ENCODE results near the gene JARID2. TPM values are rescaled to one million over a fixed set of nuclear protein-coding genes. Genes with fewer than 3 reads are reported as not detected.

JARID2 gene
- total RNA-seq, 8 experiments from 2014 or later: 11.8 to 39.9 (median 30.7) TPM

DNA sequence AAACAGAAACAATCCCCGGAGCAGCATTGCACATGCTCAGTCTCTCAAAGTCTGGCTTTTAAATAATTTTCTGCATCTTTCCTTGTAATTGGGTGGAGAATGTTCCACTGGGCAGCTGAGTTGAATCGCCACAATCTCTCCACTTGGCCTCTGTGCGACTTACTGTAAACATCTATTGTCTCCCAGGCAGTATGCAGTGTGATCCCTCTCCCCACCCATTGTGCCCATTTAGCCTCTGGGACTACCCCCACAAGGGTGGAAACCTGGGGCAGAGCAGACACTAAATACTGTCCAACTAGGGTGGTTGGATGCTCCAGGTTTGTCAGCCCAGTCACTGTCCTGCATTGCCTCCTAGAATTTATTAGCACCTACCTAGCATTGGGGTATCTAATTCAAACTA, 96.2 kb downstream of the JARID2 start:
- ATAC-seq (replicated peaks in 6 of 8): no peak
- in situ Hi-C loops (cut with MboI; ENCODE audit: low pct_unique_long_range_greater_than_20kb in 2 of 9, low sequenced_read_pairs in 9 of 9, unreplicated experiment in 9 of 9): no loop called here
- peaks cover 3 to 7% of the 10 kb centered on the region in 2 donors for H3K4me1 ChIP-seq (replicated peaks in 1 of 2)
- no peak overlapping the region for H3K4me3 ChIP-seq
- 31 to 100% (median 85%) methylated on average over 2 to 3 of the region's 3 CpGs; no CpG with 5 or more reads in 1 of the 10 experiments for WGBS, 10 experiments
- H3K27ac ChIP-seq: no peak overlapping the region

DNA sequence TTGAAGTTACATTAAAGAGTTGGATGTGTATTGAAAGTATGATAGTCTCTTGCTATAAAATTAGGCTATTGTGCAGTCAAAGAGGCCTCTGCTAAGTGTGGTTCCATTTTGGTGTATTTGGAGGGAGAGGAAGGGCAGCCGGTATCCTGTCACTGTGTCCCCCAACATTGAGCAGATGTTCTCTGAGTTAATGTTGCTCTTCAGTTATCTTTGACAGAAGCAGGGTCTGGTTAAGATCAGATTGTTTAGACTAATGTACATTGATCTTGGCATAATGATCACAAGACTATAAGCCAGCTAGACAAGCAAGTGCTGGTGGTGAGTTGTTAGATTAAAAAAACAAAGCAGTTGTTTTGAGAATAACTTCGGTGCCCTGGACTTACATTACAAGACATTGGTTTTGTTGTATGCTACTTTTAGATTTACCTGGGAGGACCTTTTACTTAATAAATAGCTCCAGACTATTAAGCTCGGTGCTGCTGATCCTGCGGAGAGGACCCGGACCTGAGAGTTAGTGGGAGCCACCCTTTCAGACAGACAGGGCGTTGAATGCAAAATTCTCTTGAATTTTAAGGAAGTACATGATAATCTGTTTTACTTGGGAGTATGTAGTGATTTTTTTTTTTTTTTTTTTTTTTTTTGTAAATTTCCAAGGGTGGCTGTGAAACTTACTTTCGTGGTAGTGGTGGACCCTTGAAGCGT, 97.8 kb downstream of the JARID2 start:
- peaks cover 3 to 6% of the 10 kb centered on the region in 2 donors for H3K4me1 ChIP-seq (replicated peaks in 1 of 2)
- ATAC-seq (replicated peaks in 6 of 8): no peak
- H3K4me3 ChIP-seq: no peak overlapping the region
- in situ Hi-C loops (cut with MboI; ENCODE audit: low pct_unique_long_range_greater_than_20kb in 2 of 9, low sequenced_read_pairs in 9 of 9, unreplicated experiment in 9 of 9): no loop called here
- H3K27ac ChIP-seq: no peak overlapping the region
- 90 to 100% (median 95%) methylated on average over 1 to 8 of the region's 8 CpGs for WGBS, 10 experiments

DNA sequence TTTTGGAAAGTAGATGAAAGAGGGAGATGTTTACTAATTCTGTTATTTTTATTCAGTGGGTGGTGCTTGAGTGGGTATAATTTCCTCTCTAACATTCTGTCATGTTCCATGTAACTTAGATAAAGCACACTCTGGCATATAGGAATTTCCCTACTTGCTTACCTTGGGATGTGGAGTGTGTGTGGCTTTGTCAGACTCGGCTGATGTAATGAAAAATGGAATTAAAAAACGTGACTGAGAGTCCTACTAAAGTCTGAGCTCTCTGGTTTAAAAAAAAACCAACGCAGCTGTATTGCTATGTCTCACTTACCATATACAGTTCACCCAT, 98.3 kb downstream of the JARID2 start:
- Histone ChIP-seq H3K27ac (no peak overlapping the region), H3K4me3 (no peak overlapping the region), H3K4me1 (replicated peaks in 1 of 2) (peaks cover 3 to 6% of the 10 kb centered on the region in 2 donors)
- no peak for ATAC-seq (replicated peaks in 6 of 8)
- in situ Hi-C loops (cut with MboI; ENCODE audit: low pct_unique_long_range_greater_than_20kb in 2 of 9, low sequenced_read_pairs in 9 of 9, unreplicated experiment in 9 of 9): no loop called here
- 60 to 100% (median 73%) methylated on average over 1 to 3 of the region's 3 CpGs; no CpG with 5 or more reads in 1 of the 10 experiments for WGBS, 10 experiments

DNA sequence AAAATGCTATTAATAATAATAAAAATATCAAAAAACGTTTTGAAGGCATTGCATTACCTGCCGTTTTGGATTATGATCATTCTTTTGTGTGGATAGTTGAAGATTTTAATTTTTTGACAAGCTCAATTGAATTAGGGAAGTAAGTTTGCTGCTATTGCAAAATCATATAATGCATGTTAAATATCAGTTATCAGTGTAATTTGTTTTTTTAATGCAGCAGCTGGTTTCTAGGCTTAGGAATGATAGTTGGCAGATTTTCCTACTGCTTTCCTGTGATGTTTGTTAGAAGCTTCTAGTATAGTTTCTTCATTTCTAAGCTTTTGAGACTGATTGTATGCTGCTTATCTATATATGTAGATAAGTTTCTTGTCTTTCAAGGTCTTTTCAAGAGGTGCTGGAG, 99.0 kb downstream of the JARID2 start:
- 51 to 83% (median 77%) methylated on average over 2 of the region's 2 CpGs; no CpG with 5 or more reads in 1 of the 10 experiments for WGBS, 10 experiments
- peaks cover 3 to 6% of the 10 kb centered on the region in 2 donors for H3K4me1 ChIP-seq (replicated peaks in 1 of 2)
- no peak for ATAC-seq (replicated peaks in 6 of 8)
- in situ Hi-C loops (cut with MboI; ENCODE audit: low pct_unique_long_range_greater_than_20kb in 2 of 9, low sequenced_read_pairs in 9 of 9, unreplicated experiment in 9 of 9): no loop called here
- no peak overlapping the region for H3K27ac ChIP-seq
- H3K4me3 ChIP-seq: no peak overlapping the region

DNA sequence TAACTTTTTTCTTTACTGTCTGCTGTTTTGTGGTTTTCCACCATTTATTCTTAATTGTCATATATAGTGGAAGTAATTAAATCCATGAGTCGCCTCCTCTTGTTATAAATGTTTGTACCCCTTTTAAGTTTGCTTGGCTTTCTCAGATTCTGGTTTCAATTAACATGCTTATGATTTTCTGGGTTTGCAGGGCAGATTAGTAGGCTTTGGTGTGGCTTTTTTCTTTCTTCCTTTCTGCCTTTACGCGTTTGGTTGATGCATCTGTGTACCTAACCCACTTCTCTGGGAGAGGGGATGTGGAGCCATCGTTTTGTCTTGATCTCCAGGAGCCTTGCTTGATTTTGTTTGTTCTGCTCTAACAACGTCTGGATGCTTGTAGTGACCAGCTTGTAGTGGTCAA, 100.4 kb downstream of the JARID2 start:
- Histone ChIP-seq H3K27ac (no peak overlapping the region), H3K4me1 (replicated peaks in 1 of 2) (peaks cover 3 to 6% of the 10 kb centered on the region in 2 donors), H3K4me3 (no peak overlapping the region)
- ATAC-seq (replicated peaks in 6 of 8): no peak
- 17 to 100% (median 83%) methylated on average over 1 to 5 of the region's 5 CpGs for WGBS, 10 experiments
- in situ Hi-C loops (cut with MboI; ENCODE audit: low pct_unique_long_range_greater_than_20kb in 2 of 9, low sequenced_read_pairs in 9 of 9, unreplicated experiment in 9 of 9): no loop called here

DNA sequence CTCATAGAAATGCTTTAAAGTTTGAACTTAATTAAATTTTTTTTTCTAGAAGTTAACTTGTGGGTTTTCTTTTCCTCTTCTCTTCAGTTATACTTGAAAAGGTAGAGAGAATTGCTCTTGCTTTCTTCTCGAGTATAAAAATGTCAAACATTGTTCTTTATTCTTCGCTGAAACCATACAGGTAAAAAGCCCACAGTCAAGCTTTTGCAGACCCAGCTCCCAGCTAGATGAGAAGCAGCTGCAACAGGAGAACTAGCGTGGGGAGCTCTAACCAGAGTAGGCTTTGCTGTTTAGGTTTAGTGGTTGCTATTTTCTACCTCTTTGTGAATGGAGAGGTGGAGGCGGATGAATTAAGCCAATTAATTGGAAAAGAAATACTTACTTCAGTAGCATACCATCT, 102.7 kb downstream of the JARID2 start:
- Histone ChIP-seq H3K27ac (no peak overlapping the region), H3K4me1 (replicated peaks in 1 of 2) (peaks cover 14 to 20% of the 10 kb centered on the region in 2 donors), H3K4me3 (no peak overlapping the region)
- WGBS, 10 experiments: 78 to 100% (median 91%) methylated on average over 2 to 4 of the region's 4 CpGs
- in situ Hi-C loops (cut with MboI; ENCODE audit: low pct_unique_long_range_greater_than_20kb in 2 of 9, low sequenced_read_pairs in 9 of 9, unreplicated experiment in 9 of 9): no loop called here
- no peak for ATAC-seq (replicated peaks in 6 of 8)

DNA sequence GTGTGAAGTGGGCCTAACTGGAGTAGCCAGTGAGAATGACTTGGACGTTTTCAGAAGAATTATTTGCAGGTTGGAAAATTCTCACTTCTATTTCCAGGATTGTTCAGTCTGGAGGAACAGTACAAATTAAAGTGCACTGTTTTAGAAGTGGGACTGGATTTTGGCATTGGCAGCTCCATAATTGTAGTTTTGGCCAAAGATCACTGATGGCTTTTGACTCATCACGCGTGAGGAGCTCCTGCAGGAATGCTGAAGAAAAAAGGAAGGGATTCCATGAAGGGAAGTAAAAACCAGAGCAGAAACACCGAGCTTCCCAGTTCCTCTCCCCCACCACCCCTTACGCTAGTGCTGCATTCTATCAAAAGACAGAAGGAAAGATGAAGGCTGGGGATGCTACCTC, 103.5 kb downstream of the JARID2 start:
- Histone ChIP-seq H3K4me3 (no peak overlapping the region), H3K27ac (no peak overlapping the region), H3K4me1 (replicated peaks in 1 of 2) (peaks cover 11 to 17% of the 10 kb centered on the region in 2 donors)
- ATAC-seq (replicated peaks in 6 of 8): no peak
- in situ Hi-C loops (cut with MboI; ENCODE audit: low pct_unique_long_range_greater_than_20kb in 2 of 9, low sequenced_read_pairs in 9 of 9, unreplicated experiment in 9 of 9): no loop called here
- 48 to 100% (median 93%) methylated on average over 2 to 5 of the region's 5 CpGs; no CpG with 5 or more reads in 3 of the 10 experiments for WGBS, 10 experiments

DNA sequence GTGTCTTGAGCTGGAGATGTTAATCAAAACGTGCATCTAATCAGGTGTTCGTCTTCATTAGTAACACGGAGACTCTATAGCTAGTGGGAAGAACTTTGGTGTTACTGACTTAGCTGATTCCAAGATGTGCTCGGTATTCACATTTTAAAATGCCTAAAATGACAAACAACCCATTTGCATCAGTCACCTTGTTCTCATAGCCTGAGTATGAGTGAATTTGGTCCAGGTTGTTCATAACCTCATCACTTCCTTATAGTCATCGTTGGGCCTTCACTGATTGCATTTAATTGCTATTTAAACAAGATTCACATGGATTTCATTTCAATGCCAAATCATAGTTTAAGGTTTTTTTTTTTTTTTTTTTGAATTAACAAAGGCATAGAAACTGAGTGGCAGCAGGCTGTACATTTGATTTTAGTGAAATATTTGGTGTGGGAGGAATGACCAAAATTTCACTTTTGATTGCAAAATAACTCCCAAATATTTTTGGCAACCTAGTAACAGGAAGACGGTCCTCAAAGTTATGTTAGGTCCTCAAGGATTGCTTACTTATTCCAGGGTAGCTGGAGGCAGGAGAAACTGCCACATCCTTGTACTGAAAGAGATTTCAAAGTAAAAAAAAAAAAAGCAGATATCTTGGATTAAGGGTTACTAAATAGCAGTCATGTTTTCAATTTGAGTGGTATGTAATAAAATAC, 104.7 kb downstream of the JARID2 start:
- WGBS, 10 experiments: 25 to 100% (median 84%) methylated on average over 1 to 6 of the region's 6 CpGs
- no peak for ATAC-seq (replicated peaks in 6 of 8)
- in situ Hi-C loops (cut with MboI; ENCODE audit: low pct_unique_long_range_greater_than_20kb in 2 of 9, low sequenced_read_pairs in 9 of 9, unreplicated experiment in 9 of 9): no loop called here

DNA sequence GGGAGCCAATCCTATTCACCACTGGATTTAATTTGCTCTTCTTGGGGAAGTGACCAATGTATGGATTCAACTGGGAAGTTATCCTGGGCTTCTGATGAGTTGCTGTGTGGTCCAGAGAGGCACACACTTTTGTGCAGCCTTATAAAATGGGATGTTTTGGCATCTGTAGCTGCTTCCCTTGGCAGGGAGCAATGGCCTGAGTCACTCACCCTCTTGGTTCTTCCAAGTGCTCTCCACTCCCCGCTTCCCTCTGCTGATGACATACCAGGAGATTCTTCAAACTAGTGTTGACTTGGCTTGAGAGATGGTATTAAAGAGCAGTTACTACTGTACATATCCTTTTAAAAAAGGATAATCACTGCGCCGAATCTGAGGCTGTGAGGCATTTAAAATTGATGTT, 105.8 kb downstream of the JARID2 start:
- H3K4me1 ChIP-seq (replicated peaks in 1 of 2): peaks cover 11 to 17% of the 10 kb centered on the region in 2 donors
- no peak overlapping the region for H3K4me3 ChIP-seq
- H3K27ac ChIP-seq: no peak overlapping the region
- WGBS, 10 experiments: 15 to 100% (median 84%) methylated on average over 1 to 3 of the region's 3 CpGs
- ATAC-seq (replicated peaks in 6 of 8): peak in 3 of 8 experiments; percentile 18 to 36 (median 33)
- in situ Hi-C loops (cut with MboI; ENCODE audit: low pct_unique_long_range_greater_than_20kb in 2 of 9, low sequenced_read_pairs in 9 of 9, unreplicated experiment in 9 of 9): no loop called here

More for the DNA sequence above, 104.7 kb downstream of the JARID2 start:
- H3K4me1 ChIP-seq (replicated peaks in 1 of 2): peaks cover 11 to 17% of the 10 kb centered on the region in 2 donors
- no peak overlapping the region for H3K27ac ChIP-seq
- no peak overlapping the region for H3K4me3 ChIP-seq

DNA sequence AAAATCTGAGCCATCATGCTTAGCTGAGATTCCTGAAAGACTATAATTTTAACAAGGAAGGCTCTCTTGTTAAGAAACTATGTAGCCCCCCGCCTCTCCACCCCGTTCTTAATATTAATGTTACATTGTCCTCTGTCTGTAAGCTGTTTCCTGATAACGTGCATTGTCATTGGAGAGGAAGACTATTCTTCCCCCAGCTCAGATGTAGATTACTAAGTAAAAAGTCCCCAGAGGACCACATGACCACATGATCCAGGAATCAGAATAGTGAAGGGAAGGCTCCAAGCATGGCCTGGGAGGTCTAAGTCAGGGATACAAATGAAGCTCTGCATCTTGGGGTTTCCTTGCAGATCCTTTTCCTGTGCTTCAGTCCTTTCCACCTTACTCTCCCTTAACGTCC, 106.4 kb downstream of the JARID2 start:
- H3K4me1 ChIP-seq (replicated peaks in 1 of 2): peaks cover 11 to 21% of the 10 kb centered on the region in 2 donors
- 60 to 100% (median 75%) methylated on average over 1 to 4 of the region's 4 CpGs; no CpG with 5 or more reads in 1 of the 10 experiments for WGBS, 10 experiments
- ATAC-seq (replicated peaks in 6 of 8): no peak
- in situ Hi-C loops (cut with MboI; ENCODE audit: low pct_unique_long_range_greater_than_20kb in 2 of 9, low sequenced_read_pairs in 9 of 9, unreplicated experiment in 9 of 9): no loop called here
- no peak overlapping the region for H3K27ac ChIP-seq
- no peak overlapping the region for H3K4me3 ChIP-seq

DNA sequence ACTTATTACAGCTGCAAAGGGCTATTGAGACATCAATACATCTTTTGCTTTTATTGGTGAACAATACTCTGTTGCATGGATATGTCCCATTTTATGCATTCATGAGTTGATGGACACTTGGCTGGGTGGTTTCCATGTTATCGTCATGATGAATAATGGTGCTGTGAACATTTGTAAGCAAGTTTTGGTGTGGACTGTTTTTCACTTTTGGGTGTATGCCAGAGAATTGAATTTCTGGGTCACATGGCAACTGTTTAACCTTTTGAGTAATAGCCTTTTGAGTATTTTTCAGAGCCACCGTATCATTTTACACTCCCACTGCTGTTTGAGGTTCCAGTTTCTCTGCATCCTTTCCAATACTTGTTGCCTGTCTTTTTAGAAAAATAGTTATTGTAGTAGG, 107.0 kb downstream of the JARID2 start:
- ATAC-seq (replicated peaks in 6 of 8): peak in 2 of 8 experiments; percentile 75
- Histone ChIP-seq H3K4me3 (no peak overlapping the region), H3K4me1 (replicated peaks in 1 of 2) (peaks cover 11 to 21% of the 10 kb centered on the region in 2 donors), H3K27ac (no peak overlapping the region)
- WGBS, 10 experiments: 43 to 100% (median 52%) methylated on average over 2 of the region's 2 CpGs; no CpG with 5 or more reads in 5 of the 10 experiments
- in situ Hi-C loops (cut with MboI; ENCODE audit: low pct_unique_long_range_greater_than_20kb in 2 of 9, low sequenced_read_pairs in 9 of 9, unreplicated experiment in 9 of 9): no loop called here

DNA sequence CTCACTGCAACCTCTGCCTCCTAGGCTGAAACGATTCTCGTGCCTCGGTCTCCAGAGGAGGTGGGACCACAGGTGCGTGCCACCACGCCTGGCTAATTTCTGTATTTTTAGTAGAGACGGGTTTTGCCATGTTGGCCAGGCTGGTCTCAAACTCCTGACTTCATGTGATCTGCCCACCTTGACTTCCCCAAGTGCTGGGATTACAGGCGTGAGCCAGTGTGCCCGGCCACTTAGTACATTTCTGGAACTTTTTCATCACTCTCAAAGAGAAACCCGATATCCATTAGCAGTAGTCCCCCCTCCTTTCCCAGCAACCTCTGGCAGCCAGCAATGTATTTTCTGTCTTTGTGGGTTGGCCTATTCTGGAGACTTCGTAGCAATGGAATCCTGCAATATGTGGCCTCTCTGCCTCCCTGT, 109.8 kb downstream of the JARID2 start:
- Histone ChIP-seq H3K4me1 (replicated peaks in 1 of 2) (peaks cover 18 to 38% of the 10 kb centered on the region in 2 donors), H3K4me3 (no peak overlapping the region), H3K27ac (no peak overlapping the region)
- no peak for ATAC-seq (replicated peaks in 6 of 8)
- WGBS, 10 experiments: 82 to 100% (median 92%) methylated on average over 1 to 9 of the region's 10 CpGs; no CpG with 5 or more reads in 1 of the 10 experiments
- in situ Hi-C loops (cut with MboI; ENCODE audit: low pct_unique_long_range_greater_than_20kb in 2 of 9, low sequenced_read_pairs in 9 of 9, unreplicated experiment in 9 of 9): no loop called here

DNA sequence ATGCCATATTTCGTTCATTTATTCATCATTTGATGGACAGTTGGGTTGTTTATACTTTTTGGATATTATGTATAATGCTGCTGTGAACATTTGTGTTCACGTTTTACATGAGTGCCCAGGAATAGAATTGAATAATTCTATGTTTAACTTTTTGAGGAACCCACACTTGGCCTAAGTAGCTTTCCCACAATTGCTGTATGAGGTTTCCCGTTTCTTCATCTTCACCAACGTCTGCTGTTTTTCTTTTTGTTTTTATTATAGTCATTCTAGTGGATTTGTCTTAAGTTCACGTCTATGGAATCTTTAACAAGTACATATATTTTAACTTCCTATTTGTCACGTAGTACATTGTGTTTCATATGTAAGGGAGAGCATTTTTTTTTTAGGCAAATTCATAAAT, 110.3 kb downstream of the JARID2 start:
- Histone ChIP-seq H3K4me3 (no peak overlapping the region), H3K27ac (no peak overlapping the region), H3K4me1 (replicated peaks in 1 of 2) (peaks cover 18 to 38% of the 10 kb centered on the region in 2 donors)
- in situ Hi-C loops (cut with MboI; ENCODE audit: low pct_unique_long_range_greater_than_20kb in 2 of 9, low sequenced_read_pairs in 9 of 9, unreplicated experiment in 9 of 9): no loop called here
- WGBS, 10 experiments: 74 to 100% (median 87%) methylated on average over 2 to 6 of the region's 6 CpGs
- no peak for ATAC-seq (replicated peaks in 6 of 8)
